Right ventricle myocardium superior (tissue), 1 donor: ENCODE results near the gene MCF2L. TPM values are rescaled to one million over a fixed set of nuclear protein-coding genes. Genes with fewer than 3 reads are reported as not detected.
"Not testable (repeated sequence)": the region's sequence is repeated elsewhere in the genome, so short reads cannot be mapped to it uniquely, and the experiment has no call there.

Experiments used
- ATAC-seq: fragments of 200-7000 bp; cut with Tn5 transposase; one replicate; pipeline ENCODE4 v1.9.1; 2020; ENCODE audit warnings: mild to moderate bottlenecking; ENCODE audit not compliant: poor library complexity
- DNase-seq: peaks from one replicate; pipeline ENCODE4 v3.0.0-alpha.2; 2020
- intact Hi-C: fragments of 100-400 bp; cut with DNase I; formaldehyde crosslinking; loops from one replicate; pipeline ENCODE4 v1.11.2; 2022
- total RNA-seq: library from RNA; stranded (reverse); fragmentation: NEBNext Ultra II Directional; extraction: Animal tissue kit (Norgen Biotek cat#: 25700); gene quantifications from one replicate; pipeline ENCODE4 v1.2.1, GENCODE V29; 2021
- donor health status: DM: no; HTN: yes; CAD: no; lungs with severe emphysema.

Gene MCF2L
- total RNA-seq, 1 donor from 2014 or later, result 38.1 TPM

GRCh38 chr13:113091891-113092775 is 123.1 kb downstream of the MCF2L start:
- peak; percentile 30 for DNase-seq
- ATAC-seq, result no peak
- intact Hi-C loops, result no loop called here

- no peak for DNase-seq
- ATAC-seq, result no peak
- intact Hi-C loops, result no loop called here
Measured at GRCh38 chr13:113092776-113093579, 124.0 kb downstream of the MCF2L start.

GRCh38 chr13:113093580-113094409 is 124.8 kb downstream of the MCF2L start:
- peak; percentile 20 for DNase-seq
- no peak for ATAC-seq
- intact Hi-C loops, result no loop called here

- intact Hi-C loops, result no loop called here
- ATAC-seq (no peak), DNase-seq (peak; percentile 31)
Measured at GRCh38 chr13:113094410-113094800, 125.4 kb downstream of the MCF2L start.

- DNase-seq (no peak), ATAC-seq (no peak)
- intact Hi-C loops, result no loop called here
Measured at GRCh38 chr13:113095146-113096051, 126.4 kb downstream of the MCF2L start.

- DNase-seq (peak; percentile 33), ATAC-seq (no peak)
- intact Hi-C loops, result no loop called here
Measured at GRCh38 chr13:113096052-113096744, 127.2 kb downstream of the MCF2L start.

- intact Hi-C loops, result no loop called here
- DNase-seq (peak; percentile 24), ATAC-seq (no peak)
Measured at GRCh38 chr13:113096745-113097305, 127.8 kb downstream of the MCF2L start.

GRCh38 chr13:113097651-113098050 is 128.6 kb downstream of the MCF2L start:
- no peak for DNase-seq
- intact Hi-C loops, result no loop called here
- no peak for ATAC-seq

GRCh38 chr13:113098162-113098732 is 129.2 kb downstream of the MCF2L start:
- DNase-seq (no peak), ATAC-seq (no peak)
- intact Hi-C loops, result no loop called here

- DNase-seq (no peak), ATAC-seq (no peak)
- intact Hi-C loops, result no loop called here
Measured at GRCh38 chr13:113099142-113099541, 130.1 kb downstream of the MCF2L start.

GRCh38 chr13:113102302-113102701 is 133.3 kb downstream of the MCF2L start:
- ATAC-seq, intact Hi-C loops, DNase-seq: not testable (repeated sequence)

GRCh38 chr13:113102727-113103126 is 133.7 kb downstream of the MCF2L start:
- no peak for ATAC-seq
- DNase-seq, result no peak
- intact Hi-C loops, result no loop called here

GRCh38 chr13:113103646-113104045 is 134.6 kb downstream of the MCF2L start:
- ATAC-seq (peak; percentile 10), DNase-seq (peak; percentile 28)
- intact Hi-C loops, result no loop called here

GRCh38 chr13:113105032-113105920 is 136.3 kb downstream of the MCF2L start, which contains the start of gene F7:
F7 (plus strand) TSS chr13:113105791; CDS start chr13:113105842, 51 bp downstream.
- DNase-seq (no peak), ATAC-seq (no peak)
- intact Hi-C loops, result no loop called here

GRCh38 chr13:113105921-113106452 is 137.0 kb downstream of the MCF2L start:
- no peak for DNase-seq
- intact Hi-C loops, result no loop called here
- ATAC-seq, result no peak
